DMS53 treated with DMSO at 0.1 percent for 48 hours (cell line): ENCODE measurements around the gene CUX1.
"Not testable (repeated sequence)": the region's sequence is repeated elsewhere in the genome, so short reads cannot be mapped to it uniquely, and the experiment has no call there.

Experiments
- DNase-seq: peaks from one replicate; lab custom pipeline; 2025; ENCODE audit not compliant: unreplicated experiment; lab: John Stamatoyannopoulos, UW

The CUX1 gene

DNA sequence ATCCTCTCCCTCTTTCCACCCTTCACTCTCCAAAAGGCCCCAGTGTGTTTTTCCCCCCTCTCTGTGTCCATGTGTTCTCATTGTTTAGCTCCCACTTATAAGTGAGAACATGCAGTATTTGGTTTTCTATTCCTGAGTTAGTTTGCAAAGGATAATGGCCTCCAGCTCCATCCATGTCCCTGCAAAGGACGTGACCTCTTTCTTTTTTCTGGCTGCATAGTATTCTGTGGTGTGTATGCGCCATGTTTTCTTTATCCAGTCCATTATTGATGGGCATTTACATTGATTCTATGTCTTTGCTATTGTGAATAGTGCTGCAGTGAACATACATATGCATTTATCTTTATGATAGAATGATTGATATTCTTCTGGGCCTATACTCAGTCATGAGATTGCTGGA, 31.9 kb downstream of the CUX1 start:
- not testable (repeated sequence) for DNase-seq

DNA sequence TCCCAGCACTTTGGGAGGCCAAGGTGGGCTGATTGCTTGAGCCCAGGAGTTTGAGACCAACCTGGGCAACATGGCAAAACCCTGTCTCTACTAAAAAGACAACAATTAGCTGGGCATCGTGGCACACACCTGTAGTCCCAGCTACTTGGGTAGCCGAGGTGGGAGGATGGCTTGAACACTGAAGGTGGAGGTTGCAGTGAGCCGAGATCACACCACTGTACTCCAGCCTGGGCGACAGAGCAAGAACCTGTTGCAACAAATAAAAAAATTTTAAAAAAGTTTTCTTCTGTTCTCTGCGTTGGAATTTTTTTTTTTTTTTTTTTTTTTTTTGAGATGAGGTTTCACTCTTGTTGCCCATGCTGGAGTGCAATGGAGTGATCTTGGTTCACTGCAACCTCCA, 34.9 kb downstream of the CUX1 start:
- DNase-seq, result not testable (repeated sequence)

DNA sequence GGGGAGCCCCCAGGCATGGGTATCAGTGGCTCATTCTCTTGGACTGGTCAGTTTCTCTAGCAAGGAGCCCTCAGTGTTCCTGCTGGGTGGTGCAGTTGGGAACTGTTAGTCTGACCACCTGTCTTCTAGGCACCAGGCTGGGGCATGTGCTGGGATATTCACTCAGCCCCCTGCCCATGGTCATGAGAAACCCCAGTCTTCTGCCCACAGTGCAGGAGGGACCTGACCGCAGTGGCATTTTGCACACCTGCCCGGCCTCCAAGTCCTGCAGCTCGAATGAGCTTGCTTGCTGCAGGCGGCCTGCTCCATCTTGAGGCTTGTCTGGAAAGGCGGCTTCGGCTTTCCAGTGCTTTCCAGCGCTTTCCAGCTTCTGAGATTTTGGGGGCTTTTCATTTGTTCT, 36.3 kb downstream of the CUX1 start:
- no peak for DNase-seq

DNA sequence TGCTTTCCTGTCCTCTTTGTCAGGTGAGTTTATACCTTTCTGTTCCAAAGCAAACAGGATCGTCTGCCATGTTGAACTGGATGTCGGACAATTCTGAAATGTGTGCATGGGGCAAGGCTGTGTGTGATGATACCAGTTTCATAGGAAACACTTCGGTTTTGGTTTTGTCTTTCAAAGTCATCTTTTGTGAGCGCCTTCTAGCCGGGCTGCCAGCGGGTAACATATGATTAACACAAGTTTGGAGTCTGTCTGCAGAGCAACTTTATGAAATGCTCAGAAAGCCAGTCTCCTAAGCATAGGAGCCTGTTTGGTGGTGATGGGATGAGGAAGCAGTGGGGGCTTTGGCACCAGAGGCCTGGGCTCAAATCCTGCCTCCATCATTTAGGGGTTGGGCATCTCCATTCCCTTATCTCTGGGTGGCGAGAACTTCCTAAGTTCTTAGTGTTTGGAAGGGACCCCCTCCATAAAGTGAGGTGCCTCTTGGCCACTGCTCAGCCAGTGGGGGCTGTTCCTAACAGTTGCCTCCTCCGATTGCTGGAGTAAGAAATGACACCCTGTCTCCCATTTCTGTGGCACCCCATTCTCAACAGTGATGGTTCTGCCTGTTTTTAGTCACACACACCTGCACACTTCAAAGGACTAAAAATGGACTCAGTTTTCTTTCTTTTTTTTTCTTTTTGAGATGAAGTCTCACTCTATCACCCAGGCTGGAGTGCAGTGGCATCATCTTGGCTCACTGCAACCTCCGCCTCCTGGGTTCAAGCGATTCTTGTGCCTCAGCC, 36.8 kb downstream of the CUX1 start:
- DNase-seq, result no peak

DNA sequence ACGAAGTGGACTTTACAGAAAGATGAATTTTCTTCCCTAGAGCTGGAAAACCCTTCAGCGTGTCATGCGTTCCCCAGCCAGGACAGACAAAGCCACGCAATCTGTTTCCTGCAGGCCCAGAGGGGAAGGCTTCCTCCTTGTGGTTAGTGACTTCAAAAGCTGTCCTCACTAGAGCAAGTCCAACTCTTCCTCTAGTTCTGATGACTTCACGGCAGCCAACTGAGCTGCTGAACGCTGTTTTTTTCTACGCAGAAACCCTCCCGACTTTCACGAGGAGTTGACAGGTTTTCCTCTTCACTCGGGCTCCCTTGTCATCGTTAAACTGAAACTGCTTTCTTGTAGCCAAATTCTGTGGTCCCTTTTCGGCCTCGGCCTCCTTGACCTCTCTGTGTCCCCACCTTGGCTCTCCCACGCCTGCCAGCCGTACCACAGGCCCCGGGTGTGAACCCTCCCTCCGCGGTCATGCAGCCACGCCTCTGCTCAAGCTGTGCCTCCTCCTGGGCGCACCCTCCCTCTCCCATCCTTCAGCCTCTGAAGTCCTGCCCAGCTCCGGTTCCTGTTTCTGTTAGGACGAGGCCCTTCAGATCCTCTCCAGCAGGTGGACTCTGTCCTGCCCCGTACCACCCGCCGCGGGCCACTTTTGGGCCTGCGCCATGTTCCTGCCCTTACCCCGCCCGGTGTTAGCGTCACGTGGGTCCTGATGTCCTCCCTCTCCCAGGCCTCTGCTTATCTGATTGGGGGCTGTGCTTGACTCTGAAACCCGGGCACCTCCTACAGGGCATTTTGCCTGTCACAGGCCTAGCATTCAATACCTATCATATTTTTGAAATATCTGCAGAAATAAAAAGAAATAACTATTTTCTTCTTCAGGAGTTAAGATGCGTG, 39.3 kb downstream of the CUX1 start:
- DNase-seq, result peak; percentile 98

DNA sequence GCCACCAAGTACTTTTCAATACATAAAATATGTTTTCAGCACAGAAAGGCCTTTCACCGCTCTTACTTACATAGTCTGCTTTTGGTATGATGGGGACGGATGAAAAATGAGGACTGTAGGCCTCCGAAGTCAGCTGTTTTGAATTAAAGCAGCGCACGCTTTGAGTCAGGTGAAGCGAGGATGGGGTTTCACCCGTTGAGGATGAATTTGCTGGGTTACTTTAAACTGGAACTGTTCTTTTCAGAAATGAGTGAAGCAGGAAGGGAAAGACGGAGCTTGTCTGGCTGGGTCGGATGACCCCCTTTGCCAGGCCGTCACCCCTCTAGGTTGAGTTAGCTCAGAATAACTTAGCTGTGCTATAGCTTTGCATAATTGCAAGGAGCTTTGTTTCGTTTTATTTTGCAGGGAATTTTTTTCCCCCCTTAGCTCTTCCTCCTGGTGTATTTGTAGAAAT, 40.0 kb downstream of the CUX1 start:
- DNase-seq, result no peak

DNA sequence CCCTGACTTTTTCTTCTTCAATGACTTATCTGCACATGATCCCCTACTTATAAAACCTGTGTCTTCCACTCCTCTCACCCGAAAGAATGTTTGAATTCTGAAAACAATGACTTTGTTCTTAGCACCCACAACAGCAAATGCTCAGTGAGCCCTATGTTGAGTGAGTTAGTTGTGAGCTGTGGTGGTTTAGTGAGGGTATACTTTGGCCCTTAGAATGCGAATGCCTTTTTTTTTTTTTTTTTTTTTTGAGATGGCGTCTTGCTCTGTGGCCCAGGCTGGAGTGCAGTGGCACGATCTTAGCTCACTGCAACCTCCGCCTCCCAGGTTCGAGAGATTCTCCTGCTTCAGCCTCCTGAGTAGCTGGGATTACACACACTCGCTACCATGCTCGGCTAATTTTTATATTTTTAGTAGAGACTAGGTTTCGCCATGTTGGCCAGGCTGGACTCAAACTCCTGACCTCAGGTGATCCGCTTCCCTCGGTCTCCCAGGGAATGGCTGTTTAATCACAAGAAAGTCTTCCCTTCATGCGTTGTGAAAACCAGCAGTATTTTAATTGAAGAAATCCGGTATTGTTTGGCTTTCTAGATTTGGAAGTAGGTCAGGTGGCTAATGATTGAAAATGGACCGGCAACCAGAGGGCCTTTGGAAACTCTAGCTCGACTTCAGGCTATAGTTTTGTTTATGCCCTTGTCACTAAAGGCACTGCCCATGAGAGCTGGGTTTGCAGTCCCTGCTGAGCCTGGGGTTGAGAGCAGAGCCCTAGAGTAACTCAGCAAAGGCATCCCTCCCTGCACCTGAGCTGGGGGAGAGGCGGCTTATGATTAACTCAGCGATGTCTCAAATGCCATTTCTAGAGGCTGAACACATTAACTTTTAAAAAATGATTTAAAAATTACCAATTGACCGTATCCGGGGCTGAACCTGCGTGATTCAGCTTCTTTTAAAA, 41.3 kb downstream of the CUX1 start:
- no peak for DNase-seq

DNA sequence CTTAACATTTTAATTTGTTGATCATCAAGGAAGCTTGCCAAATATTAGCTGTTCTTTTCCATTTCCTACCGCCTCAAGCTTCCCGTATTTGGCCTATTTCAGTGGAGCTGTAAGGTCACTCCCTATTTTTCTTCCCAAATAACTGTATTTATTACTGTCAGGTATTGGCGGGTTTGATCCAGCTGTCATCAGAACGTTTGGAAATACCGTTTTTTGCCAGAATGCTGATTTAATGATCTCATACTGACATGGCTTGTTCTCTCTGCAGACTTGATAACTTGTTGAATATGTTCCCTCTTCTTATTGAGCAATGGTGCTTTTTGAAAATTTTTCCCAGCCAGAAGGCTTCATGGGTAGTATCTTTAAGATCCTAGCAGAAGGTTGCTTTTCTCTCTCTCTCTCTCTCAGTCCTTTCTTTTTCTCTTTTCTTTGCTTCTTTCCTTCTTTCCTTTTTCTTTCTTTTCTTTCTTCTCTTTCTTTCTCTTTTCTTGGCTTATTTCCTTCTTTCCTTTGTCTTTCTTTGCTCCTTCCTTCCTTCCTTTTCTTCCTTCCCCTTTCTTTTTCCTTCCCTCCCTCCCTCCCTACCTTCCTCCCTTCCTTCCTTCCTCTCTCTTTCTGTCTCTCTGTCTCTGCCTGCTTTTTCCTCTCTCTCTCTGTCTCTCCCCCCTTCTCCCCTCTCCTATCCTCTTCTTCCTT, 42.1 kb downstream of the CUX1 start:
- DNase-seq, result no peak

DNA sequence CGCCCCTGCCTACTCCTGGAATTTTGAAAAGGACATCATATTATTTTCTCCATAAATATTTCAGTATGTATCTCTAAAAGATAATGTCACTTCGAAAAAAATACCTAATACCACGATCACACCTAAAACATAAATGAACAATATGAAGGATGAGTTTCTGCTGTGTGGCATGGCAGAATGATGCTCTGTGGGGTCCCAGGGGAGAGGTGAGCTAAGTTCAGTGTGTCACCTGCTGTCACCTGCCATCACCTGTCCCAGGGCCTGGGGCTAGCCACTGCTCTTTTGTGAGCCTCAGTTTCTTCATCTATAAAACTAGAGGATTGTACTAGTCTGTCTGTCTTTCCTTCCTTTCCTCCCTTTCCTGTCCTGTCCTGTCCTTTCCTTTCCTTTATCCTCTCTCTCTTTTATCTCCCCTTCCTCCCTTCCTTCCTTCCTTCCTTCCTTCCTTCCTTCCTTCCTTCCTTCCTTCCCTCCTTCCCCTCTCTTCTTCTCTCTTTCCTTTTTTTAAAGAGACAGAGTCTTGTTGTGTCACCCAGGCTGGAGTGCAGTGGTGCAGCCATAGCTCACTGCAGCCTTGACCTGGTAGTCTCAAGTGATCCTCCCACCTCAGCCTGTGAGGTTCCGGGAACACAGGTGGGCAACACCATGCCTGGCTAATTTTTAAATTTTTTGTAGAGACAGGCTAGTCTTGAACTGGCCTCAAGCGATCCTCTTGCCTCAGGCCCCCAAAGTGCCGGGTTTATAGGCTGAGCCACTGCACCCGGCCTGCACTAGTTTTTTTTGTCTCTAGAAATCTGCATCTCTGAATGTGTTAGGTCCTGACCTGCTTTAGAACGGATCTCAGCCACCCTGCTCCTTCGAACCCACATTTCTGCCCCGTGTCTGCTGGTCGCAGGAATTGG, 43.1 kb downstream of the CUX1 start:
- DNase-seq, result no peak

DNA sequence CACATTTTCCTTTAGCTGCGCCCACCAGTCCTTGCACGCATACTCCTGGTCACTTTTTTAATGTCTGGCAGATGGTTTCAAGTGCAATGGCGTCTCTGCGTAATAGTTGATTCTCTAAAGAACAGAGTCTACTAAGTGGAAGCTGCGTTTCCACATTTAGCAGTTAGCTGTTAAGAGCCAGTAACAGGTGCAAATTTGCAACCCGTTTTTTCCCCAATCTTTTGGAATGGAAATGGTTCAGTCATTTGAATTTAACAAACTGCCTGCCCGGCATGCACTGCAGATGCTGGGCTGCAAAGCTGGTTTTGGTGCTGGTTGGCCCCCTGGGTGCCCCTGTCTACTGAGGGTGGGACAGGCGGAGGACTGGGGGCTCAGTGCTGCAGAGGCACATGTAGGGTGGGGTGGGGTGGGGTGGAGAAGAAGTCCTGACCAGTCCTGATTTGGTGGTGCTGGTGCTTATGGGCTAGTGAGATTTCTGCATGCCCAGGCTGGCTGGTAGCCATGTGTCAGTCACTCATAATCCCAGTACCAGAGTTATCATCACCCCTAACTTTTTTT, 43.9 kb downstream of the CUX1 start:
- no peak for DNase-seq

DNA sequence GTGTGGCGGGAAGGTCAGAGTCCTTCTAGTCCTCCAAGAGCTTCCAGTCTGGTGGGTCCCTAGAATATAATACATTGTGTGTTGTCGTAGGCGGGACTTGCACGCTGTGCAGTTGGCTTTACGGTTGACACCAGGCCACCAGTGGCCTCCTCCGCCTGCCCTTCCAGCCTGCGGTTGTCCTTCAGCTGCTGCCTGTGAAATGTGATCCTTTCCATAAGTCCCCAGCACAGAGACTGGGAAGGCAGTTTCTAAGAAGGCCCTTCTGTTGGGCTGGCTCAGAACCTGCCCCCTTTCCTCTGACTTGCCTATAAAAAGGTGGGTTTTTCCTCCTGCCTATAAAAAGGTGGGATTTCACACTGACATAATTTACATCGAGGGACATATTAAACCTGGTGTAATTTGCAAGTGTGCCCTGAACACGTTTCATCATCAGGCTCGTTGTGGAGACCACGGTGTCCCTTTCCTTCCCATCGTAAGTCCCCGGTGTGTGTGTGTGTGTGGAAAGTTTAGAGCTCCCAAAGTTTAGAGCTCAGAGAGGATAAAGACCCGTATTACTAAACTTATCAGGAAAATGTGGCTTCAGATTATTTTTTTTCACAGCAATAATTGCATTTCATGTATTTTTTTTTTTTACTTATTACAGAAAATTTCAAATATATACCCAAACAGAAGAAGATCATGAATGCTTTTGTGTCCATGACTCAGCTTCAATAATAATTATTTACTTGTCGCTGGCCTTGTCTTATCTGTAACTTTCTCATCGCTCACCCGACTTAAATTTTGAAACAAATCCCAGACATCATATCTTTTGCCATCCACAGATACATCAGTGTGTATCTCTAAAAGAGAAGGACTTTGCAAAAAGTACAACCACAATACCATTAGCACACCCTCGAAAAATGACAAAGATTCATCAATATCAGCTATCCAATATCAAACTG, 45.1 kb downstream of the CUX1 start:
- no peak for DNase-seq

DNA sequence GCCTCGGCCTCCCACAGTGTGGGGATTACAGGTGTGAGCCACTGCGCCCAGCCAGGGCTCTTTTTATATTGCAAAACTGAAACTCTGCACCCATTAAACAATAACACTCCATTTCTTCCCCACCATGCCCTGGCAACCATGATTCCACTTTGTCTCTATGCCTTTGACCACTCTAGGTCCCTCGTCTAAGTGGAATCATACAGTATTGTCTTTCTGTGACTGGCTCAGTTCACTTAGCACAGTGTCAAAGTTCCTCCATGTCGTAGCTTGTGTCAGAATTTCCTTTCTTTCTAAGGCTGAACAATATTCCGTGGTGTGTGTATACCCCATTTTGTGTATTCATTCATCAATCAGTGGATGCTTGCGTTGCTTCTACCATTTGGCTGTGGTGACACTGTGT, 46.2 kb downstream of the CUX1 start:
- no peak for DNase-seq

DNA sequence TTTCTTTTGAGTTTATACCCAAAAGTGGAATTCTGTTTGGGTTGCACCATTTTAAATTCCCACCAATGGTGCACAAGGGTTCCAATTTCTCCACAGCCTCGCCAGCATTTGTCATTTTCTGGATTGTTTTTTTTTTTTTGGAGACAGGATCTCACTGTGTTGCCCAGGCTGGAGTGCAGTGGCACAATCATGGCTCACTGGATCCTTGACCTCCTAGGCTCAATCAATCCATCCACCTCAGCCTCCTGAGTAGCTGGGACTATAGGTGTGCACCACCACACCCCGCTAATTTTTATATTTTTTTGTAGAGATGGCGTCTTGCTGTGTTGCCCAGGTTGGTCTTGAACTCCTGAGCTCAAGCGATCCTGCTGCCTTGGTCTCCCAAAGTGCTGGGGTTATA, 46.6 kb downstream of the CUX1 start:
- DNase-seq, result no peak

DNA sequence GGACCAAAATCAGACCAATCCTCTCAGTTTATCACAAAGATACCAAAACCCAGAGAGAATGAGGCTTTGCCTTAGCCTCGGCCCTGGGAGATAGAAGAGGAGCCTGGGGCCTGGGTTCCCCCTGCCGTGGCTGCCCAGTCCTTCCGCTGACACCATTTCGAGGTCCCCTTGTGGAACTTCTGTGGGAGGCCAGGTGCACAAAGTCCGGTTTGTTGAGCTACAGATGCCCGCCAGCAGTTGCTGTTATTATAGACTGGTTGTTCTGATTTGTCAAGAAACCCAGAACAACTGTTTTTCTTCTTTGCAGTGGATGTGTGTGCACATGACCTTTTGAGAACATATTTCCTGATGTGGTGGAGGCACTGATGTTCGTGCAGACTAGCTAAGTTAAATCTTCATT, 47.6 kb downstream of the CUX1 start:
- no peak for DNase-seq

DNA sequence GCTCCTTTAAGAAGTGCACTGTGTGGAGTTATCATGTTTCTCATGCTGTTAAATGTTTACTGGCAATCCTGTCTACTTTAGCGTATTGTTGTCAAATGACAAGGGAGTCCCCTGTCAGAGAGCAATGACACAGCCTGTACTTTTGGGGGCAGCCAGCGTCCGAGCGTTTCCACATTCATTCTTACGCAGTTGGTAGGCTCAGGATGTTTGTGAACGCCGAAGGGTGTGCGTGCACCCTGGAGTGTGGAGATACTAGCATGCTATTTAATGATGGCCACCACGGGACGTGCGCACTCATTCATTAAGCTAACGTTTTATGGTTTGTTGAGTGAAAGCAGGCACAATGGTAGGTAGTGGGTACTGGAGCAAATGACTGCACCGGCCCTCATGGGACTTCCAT, 48.0 kb downstream of the CUX1 start:
- no peak for DNase-seq

DNA sequence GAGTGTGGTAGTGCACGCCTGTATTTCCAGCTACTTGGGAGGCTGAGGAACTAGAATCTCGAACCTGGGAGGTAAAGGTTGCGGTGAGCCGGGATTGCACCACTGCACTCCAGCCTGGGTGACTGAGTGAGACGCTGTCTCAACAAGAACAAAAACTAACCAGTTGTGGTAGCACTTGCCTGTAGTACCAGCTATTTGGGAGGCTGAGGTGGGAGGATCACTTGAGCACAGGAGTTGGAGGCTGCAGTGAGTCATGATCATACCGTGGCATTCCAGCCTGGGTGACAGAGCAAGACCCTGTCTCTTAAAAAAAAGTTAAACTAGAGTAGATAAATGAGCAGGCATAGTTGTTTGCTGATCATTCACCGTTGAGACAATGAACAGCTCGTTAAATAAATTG, 48.9 kb downstream of the CUX1 start:
- no peak for DNase-seq

DNA sequence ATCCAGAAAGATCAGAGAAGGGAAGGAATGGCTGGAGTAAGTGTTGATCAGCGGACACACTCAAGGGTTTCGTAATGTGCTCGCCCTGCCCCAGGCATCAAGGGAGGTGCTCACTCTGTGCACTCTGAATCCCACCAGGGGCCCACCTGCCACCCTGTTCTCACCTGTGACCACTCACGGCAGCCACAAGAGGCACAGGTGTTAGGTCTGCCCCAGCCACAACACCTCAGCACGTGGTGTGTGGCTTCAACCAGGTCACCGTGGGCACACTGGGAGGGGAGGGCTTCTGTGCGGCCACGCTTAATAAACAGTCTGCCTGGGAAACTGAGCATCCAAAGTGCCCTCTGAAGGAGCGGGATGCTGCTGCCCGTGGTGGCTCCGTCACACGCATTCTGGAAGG, 49.8 kb downstream of the CUX1 start:
- no peak for DNase-seq

DNA sequence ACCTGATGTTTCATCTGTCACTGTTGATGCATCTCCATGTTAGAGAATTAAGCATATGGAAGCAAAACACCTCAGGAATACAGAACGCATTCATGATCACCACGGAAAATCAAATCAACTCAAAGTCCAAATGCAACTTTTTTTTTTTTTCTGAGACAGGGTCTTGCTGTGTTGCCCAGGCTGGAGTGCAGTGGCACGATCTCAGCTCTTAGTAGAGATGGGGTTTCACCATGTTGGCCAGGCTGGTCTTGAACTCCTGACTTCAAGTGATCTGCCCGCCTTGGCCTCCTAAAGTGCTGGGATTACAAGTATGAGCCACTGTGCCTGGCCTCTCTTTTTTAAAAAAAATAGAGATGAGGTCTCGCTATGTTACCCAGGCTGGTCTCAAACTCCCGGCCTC, 50.3 kb downstream of the CUX1 start:
- not testable (repeated sequence) for DNase-seq
